Neural crest cell (in vitro differentiated cells): ENCODE measurements around the gene NEBL. TPM values are rescaled to one million over a fixed set of nuclear protein-coding genes. Genes with fewer than 3 reads are reported as not detected.

Experiments used
- DNase-seq: peaks from one replicate; pipeline ENCODE4 v3.0.0; 2021; ENCODE audit warnings: low read depth, mixed read lengths, low spot score
- H3K27ac Mint-ChIP-seq: one replicate; pipeline ENCODE4 v1.8.0; 2021; ENCODE audit warnings: mild to moderate bottlenecking, mixed read lengths; ENCODE audit not compliant: unreplicated experiment
- H3K27me3 Mint-ChIP-seq: 2 replicates; pipeline ENCODE4 v1.8.0; 2021; ENCODE audit warnings: low read depth, mild to moderate bottlenecking, mixed read lengths
- H3K36me3 Mint-ChIP-seq: 2 replicates; pipeline ENCODE4 v1.8.0; 2021; ENCODE audit warnings: low read depth, mild to moderate bottlenecking, mixed read lengths
- H3K4me1 Mint-ChIP-seq: 2 replicates; pipeline ENCODE4 v1.8.0; 2021; ENCODE audit warnings: mixed read lengths
- H3K4me3 Mint-ChIP-seq: one replicate; pipeline ENCODE4 v1.8.0; 2021; ENCODE audit warnings: mild to moderate bottlenecking, mixed read lengths
- H3K9me3 Mint-ChIP-seq: 2 replicates; pipeline ENCODE4 v1.8.0; 2021; ENCODE audit warnings: mixed read lengths
- total RNA-seq: library from RNA; stranded (reverse); gene quantifications from 2 replicates; pipeline ENCODE4 v1.2.1, GENCODE V29; 2021
- TF ChIP-seq, protein P1 (sequence below): fragments of 200-600 bp; sonication (generic); conservative IDR thresholded peaks from 2 replicates; pipeline ENCODE4 v1.5.0; 2021; ENCODE audit warnings: antibody characterized with exemption, mild to moderate bottlenecking

Gene NEBL
- total RNA-seq, 1 donor from 2014 or later, result 8.4 TPM

DNA sequence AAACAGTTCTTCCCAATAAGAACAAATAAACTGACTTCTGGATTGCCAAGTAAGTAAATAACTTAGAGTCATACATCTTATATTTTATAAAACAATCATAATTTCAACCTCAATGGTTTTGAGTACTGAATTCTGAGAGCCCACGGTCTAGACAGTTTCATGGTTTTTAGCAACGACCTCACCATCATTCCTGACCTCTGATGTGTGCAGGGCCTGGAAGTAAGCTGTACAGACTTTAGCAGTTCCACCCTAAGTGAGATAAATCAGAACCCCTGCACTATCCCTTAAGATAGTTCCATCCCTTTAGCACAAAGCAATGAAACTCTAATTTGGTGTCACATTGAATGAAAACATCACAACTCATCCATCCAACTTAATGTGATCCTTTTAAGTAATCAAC is 86.0 kb downstream of the NEBL start:
- no peaks in the 10 kb centered on the region for H3K9me3 Mint-ChIP-seq
- no peak for DNase-seq
- no peaks in the 10 kb centered on the region for H3K4me1 Mint-ChIP-seq
- H3K4me3 Mint-ChIP-seq, result no peak overlapping the region
- no peaks in the 10 kb centered on the region for H3K36me3 Mint-ChIP-seq
- TF ChIP-seq, protein P1, sequence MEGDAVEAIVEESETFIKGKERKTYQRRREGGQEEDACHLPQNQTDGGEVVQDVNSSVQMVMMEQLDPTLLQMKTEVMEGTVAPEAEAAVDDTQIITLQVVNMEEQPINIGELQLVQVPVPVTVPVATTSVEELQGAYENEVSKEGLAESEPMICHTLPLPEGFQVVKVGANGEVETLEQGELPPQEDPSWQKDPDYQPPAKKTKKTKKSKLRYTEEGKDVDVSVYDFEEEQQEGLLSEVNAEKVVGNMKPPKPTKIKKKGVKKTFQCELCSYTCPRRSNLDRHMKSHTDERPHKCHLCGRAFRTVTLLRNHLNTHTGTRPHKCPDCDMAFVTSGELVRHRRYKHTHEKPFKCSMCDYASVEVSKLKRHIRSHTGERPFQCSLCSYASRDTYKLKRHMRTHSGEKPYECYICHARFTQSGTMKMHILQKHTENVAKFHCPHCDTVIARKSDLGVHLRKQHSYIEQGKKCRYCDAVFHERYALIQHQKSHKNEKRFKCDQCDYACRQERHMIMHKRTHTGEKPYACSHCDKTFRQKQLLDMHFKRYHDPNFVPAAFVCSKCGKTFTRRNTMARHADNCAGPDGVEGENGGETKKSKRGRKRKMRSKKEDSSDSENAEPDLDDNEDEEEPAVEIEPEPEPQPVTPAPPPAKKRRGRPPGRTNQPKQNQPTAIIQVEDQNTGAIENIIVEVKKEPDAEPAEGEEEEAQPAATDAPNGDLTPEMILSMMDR, result no peak
- no peak overlapping the region for H3K27ac Mint-ChIP-seq
- H3K27me3 Mint-ChIP-seq, result no peaks in the 10 kb centered on the region

DNA sequence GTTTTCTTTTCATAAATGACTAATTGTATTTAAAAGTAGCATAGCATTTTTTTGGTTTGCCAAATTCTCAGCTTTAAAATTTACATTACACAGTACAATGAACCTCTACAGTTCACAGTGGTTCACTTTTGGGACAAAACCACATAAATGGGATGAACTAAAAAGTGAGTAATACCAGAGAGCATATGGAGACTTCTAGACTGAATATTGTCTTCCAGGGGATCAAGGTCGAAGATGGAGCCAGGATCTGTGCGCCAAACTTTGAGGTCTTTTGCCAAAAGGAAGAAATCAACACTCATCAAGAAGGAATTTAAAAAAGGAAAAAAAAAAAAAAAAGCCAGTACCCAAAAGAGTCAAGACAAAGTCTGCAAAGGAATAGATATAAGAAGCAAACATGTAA is 87.5 kb downstream of the NEBL start:
- DNase-seq, result no peak
- no peaks in the 10 kb centered on the region for H3K9me3 Mint-ChIP-seq
- TF ChIP-seq, protein P1, result no peak
- no peak overlapping the region for H3K27ac Mint-ChIP-seq
- no peaks in the 10 kb centered on the region for H3K27me3 Mint-ChIP-seq
- peaks cover 3% of the 10 kb centered on the region for H3K36me3 Mint-ChIP-seq
- no peak overlapping the region for H3K4me3 Mint-ChIP-seq
- no peaks in the 10 kb centered on the region for H3K4me1 Mint-ChIP-seq

DNA sequence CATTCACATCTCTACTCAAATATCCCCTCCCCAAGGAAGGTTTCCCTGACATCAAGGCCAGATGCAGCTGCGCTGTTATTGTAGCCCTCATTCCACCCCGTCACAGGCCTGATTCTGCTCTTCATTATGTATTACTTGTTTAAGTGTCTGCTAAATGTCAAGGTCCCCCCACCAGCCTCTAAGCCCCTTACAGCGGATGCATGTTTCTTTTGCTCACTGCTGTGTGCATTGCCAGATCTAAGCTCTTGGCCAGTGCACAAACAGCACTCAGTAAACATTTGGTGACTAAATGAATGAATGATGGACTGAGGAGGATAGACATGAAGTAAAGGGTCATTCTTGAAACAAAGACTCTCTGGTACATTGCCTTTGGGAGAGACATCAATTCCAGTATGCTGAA is 90.6 kb downstream of the NEBL start:
- H3K4me1 Mint-ChIP-seq, result no peaks in the 10 kb centered on the region
- no peaks in the 10 kb centered on the region for H3K9me3 Mint-ChIP-seq
- no peak overlapping the region for H3K27ac Mint-ChIP-seq
- no peak overlapping the region for H3K4me3 Mint-ChIP-seq
- peaks cover 3% of the 10 kb centered on the region for H3K36me3 Mint-ChIP-seq
- no peaks in the 10 kb centered on the region for H3K27me3 Mint-ChIP-seq
- TF ChIP-seq, protein P1, result no peak
- DNase-seq, result no peak

DNA sequence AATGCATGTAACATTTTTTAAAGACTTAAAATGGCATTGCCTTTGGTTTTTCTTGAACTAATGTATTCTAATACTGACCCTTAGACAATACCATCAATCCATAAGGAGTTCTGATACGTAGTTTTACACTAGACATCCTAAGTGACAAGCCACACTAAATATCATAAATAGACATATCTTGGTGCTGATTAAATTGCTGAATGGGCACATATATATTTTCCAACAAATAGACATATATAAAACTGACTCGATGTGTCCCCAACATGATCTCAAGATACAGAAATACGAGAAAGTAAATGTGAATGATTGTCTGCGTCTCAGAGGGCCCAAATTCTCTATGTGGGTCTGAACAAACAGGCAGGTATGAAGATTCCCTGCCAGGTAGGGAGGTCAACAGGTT is 99.8 kb downstream of the NEBL start:
- H3K36me3 Mint-ChIP-seq, result no peaks in the 10 kb centered on the region
- TF ChIP-seq, protein P1, result no peak

DNA sequence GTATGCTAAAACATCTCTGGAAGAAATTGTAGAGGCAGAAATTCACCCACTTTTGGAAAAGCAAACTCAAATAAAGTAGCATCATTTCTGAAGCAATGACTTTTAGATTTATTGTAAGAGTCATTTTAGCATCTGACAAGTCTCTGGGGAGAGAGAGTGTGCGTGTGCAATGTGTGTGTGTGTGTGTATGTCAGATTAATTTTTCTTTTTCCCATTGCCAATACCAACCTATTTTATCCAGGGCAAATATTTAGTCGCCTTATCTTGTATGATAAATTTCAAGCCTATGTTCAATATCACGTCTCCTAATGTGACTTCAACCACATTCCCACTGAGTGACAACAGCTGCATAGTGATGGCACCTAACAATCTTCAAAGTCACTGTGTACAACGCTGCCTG is 101.7 kb downstream of the NEBL start:
- no peaks in the 10 kb centered on the region for H3K9me3 Mint-ChIP-seq
- no peak for DNase-seq

More for the DNA sequence above, 99.8 kb downstream of the NEBL start:
- Mint-ChIP-seq H3K4me3 (no peak overlapping the region), H3K27me3 (no peaks in the 10 kb centered on the region), H3K4me1 (no peaks in the 10 kb centered on the region), H3K27ac (no peak overlapping the region), H3K9me3 (no peaks in the 10 kb centered on the region)
- DNase-seq, result no peak

More for the DNA sequence above, 101.7 kb downstream of the NEBL start:
- Mint-ChIP-seq H3K27ac (no peak overlapping the region), H3K4me1 (no peaks in the 10 kb centered on the region), H3K36me3 (no peaks in the 10 kb centered on the region), H3K27me3 (no peaks in the 10 kb centered on the region), H3K4me3 (no peak overlapping the region)
- TF ChIP-seq, protein P1, result no peak
